OCI-LY3 (cell line): Measurements from ENCODE around the gene IRX4.

Experiments
- H2AFZ ChIP-seq: fragments of 200-600, 300-600 bp; shearing (Covaris generic); 2 replicates; pipeline ENCODE4 v1.6.0; 2014; ENCODE audit warnings: antibody characterized with exemption, low read depth, low read length
- H3K27ac ChIP-seq: fragments of 200-600, 300-600 bp; sonication (generic); 2 replicates; pipeline ENCODE4 v1.5.1; 2014; ENCODE audit warnings: mild to moderate bottlenecking, low read length, moderate library complexity, mixed read lengths
- H3K27me3 ChIP-seq: fragments of 200-600, 300-600 bp; sonication (generic); 2 replicates; pipeline ENCODE4 v1.6.1; 2014; ENCODE audit warnings: low read depth, low read length, mixed read lengths
- H3K36me3 ChIP-seq: fragments of 200-600, 300-600 bp; sonication (generic); replicated peaks from 2 replicates; pipeline ENCODE3; 2014; ENCODE audit warnings: low read depth, low read length, mixed read lengths
- H3K4me1 ChIP-seq: fragments of 300-600, 200-600 bp; sonication (generic); 2 replicates; pipeline ENCODE4 v1.6.1; 2014; ENCODE audit warnings: low read length, mixed read lengths
- H3K4me2 ChIP-seq: fragments of 200-600, 300-600 bp; sonication (generic); 2 replicates; pipeline ENCODE4 v1.6.1; 2014; ENCODE audit warnings: low read length, mixed read lengths
- H3K4me3 ChIP-seq: fragments of 300-600, 200-600 bp; sonication (generic); 2 replicates; pipeline ENCODE4 v1.5.1; 2014; ENCODE audit warnings: antibody characterized with exemption, mild to moderate bottlenecking, low read length, moderate library complexity
- H3K79me2 ChIP-seq: fragments of 300-600, 200-600 bp; shearing (Covaris generic); 2 replicates; pipeline ENCODE4 v1.6.1; 2014; ENCODE audit warnings: mild to moderate bottlenecking, low read length, mixed read lengths
- H3K9ac ChIP-seq: fragments of 300-600, 200-600 bp; shearing (Covaris generic); 2 replicates; pipeline ENCODE4 v1.6.0; 2014; ENCODE audit warnings: mild to moderate bottlenecking, low read length, moderate library complexity
- H3K9me3 ChIP-seq: fragments of 200-600, 300-600 bp; shearing (Covaris generic); 2 replicates; pipeline ENCODE4 v1.6.1; 2014; ENCODE audit warnings: low read length, mixed read lengths; ENCODE audit not compliant: insufficient read depth
- H4K20me1 ChIP-seq: fragments of 200-600, 300-600 bp; sonication (generic); 2 replicates; pipeline ENCODE4 v1.6.1; 2016; ENCODE audit warnings: low read length, mixed read lengths; ENCODE audit not compliant: insufficient read depth
- CTCF ChIP-seq: fragments of 200-600, 300-600 bp; sonication (generic); IDR thresholded peaks from 2 replicates; pipeline ENCODE4 v1.5.1; 2014; ENCODE audit warnings: antibody characterized with exemption, low read length, low read depth
- EZH2phosphoT487 ChIP-seq: fragments of 200-600 bp; shearing (Covaris generic); IDR thresholded peaks from 2 replicates; pipeline ENCODE4 v1.6.1; 2018; ENCODE audit warnings: antibody characterized with exemption, mixed run types, low read depth

The IRX4 gene

GRCh38 chr5:1916041-1917001 lies 33.6 kb upstream of the IRX4 start:
- no peak overlapping the region for H3K4me3 ChIP-seq

GRCh38 chr5:1915316-1915715 lies 32.6 kb upstream of the IRX4 start:
- Histone ChIP-seq H3K79me2 (no peaks in the 10 kb centered on the region), H3K27me3 (no peaks in the 10 kb centered on the region), H3K4me3 (no peak overlapping the region), H3K9me3 (no peaks in the 10 kb centered on the region), H3K36me3 (no peaks in the 10 kb centered on the region), H3K9ac (no peak overlapping the region), H3K4me2 (no peak overlapping the region), H4K20me1 (no peaks in the 10 kb centered on the region), H3K4me1 (no peaks in the 10 kb centered on the region), H2AFZ (no peak overlapping the region), H3K27ac (no peak overlapping the region)
- no peak for TF ChIP-seq CTCF
- no peak for TF ChIP-seq EZH2phosphoT487

More at GRCh38 chr5:1916041-1917001, 33.6 kb upstream of the IRX4 start:
- Histone ChIP-seq H2AFZ (no peak overlapping the region), H3K9me3 (no peaks in the 10 kb centered on the region), H3K4me1 (no peaks in the 10 kb centered on the region), H3K27ac (no peak overlapping the region), H3K79me2 (no peaks in the 10 kb centered on the region), H3K4me2 (no peak overlapping the region), H3K36me3 (no peaks in the 10 kb centered on the region), H4K20me1 (no peaks in the 10 kb centered on the region), H3K27me3 (no peaks in the 10 kb centered on the region), H3K9ac (no peak overlapping the region)
- TF ChIP-seq CTCF (no peak), EZH2phosphoT487 (no peak)

- Histone ChIP-seq H3K36me3 (no peaks in the 10 kb centered on the region), H3K27ac (no peak overlapping the region), H3K27me3 (no peaks in the 10 kb centered on the region)
Measured at GRCh38 chr5:1914471-1914870, 31.7 kb upstream of the IRX4 start.

More at GRCh38 chr5:1914471-1914870, 31.7 kb upstream of the IRX4 start:
- TF ChIP-seq CTCF = no peak
- TF ChIP-seq EZH2phosphoT487 = no peak
- H2AFZ ChIP-seq = no peak overlapping the region
- no peaks in the 10 kb centered on the region for H3K4me1 ChIP-seq
- no peak overlapping the region for H3K9ac ChIP-seq
- H3K4me3 ChIP-seq = no peak overlapping the region
- no peak overlapping the region for H3K4me2 ChIP-seq
- H3K79me2 ChIP-seq = no peaks in the 10 kb centered on the region
- H3K9me3 ChIP-seq = no peaks in the 10 kb centered on the region
- no peaks in the 10 kb centered on the region for H4K20me1 ChIP-seq
